Measurements from ENCODE around the gene MRPL55. TPM values are rescaled to one million over a fixed set of nuclear protein-coding genes. Genes with fewer than 3 reads are reported as not detected.

Gene MRPL55
- polyA plus RNA-seq, 1 donor (not counting 4 experiments of a cell fraction or from before 2014, with no cell fraction given), result 28.4 TPM

DNA sequence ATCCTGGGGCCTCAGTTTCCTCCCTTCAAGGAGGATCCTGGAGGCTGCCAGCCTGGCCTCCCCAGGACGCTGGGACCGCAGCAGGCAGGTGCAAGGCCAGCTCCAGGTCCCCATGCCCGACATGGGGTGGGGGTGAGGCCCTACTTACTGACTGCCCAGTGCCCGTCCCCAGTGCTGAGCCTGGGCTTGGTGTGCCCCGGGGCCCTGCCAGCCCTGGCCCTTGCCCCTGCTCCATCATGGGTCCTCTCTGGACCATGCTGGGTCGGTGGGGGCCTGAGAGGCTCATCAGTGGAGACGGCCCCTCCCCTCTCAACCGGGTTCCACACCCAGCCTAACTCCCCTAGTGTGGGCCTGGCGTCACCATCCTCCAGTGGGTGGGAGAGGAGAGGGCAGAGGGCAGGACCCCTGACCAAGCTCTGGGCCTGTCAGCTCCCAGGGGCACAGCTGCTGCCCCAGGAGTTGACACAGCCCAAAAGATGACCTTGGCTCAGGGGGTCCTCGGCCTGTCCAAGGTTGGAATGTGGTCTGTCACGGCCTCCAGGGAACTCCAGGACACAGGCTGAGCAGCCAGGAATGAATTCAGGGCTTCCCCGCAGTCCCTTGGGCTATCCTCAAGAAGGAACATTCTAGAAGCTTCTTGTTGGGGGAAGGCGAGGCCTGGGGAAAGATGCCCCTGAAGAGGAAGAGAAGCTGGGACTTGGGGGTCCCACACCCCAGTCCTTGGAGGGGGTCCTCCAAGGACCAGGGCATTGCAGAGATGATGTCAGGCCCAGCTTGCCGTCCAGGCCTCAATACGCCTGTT, 44.2 kb downstream of the MRPL55 start:
- Histone ChIP-seq H3K4me3 (ENCODE audit: control insufficient read depth in 2 of 3, extremely low read depth in 1 of 3, insufficient read depth in 2 of 3, low read depth in 1 of 3, low read length in 3 of 3) (no peak overlapping the region), H3K4me1 (ENCODE audit: control insufficient read depth, extremely low read depth, insufficient read depth, low read length) (peaks cover 3% of the 10 kb centered on the region), H3K27me3 (ENCODE audit: control insufficient read depth, extremely low read depth, insufficient read depth, low read length) (peaks cover 46% of the 10 kb centered on the region), H2AFZ (ENCODE audit: control insufficient read depth, low read length) (no peak overlapping the region), H4K20me1 (ENCODE audit: control insufficient read depth, extremely low read depth, insufficient read depth, low read length) (no peaks in the 10 kb centered on the region), H3K27ac (ENCODE audit: control insufficient read depth, insufficient read depth, low read length) (no peak overlapping the region), H3K36me3 (ENCODE audit: control insufficient read depth in 2 of 2, extremely low read depth in 1 of 2, insufficient read depth in 2 of 2, low read length in 2 of 2) (no peaks in the 10 kb centered on the region), H3K9ac (ENCODE audit: control insufficient read depth, extremely low read depth, insufficient read depth, low read length) (no peak overlapping the region), H3K79me2 (ENCODE audit: control insufficient read depth, insufficient read depth, low read length) (no peaks in the 10 kb centered on the region), H3K9me3 (ENCODE audit: control insufficient read depth, low read depth, low read length) (no peaks in the 10 kb centered on the region), H3K9me1 (ENCODE audit: control insufficient read depth, extremely low read depth, insufficient read depth, low read length) (no peaks in the 10 kb centered on the region), H3K4me2 (ENCODE audit: control insufficient read depth, extremely low read depth, insufficient read depth, low read depth, low read length) (no peak overlapping the region)
- TF ChIP-seq EZH2 (IDR thresholded peaks at IDR 0.05; ENCODE audit: low read length), result no peak
- FAIRE-seq, result no peak
- dilution Hi-C loops (cut with MboI; ENCODE audit: extremely low pct_ligation_motif_present, low sequenced_read_pairs), result no loop called here
- DNase-seq (ENCODE audit: low read depth, low spot score), result no peak

- H3K9me3 ChIP-seq (ENCODE audit: control insufficient read depth, low read depth, low read length), result no peaks in the 10 kb centered on the region
- no peak for FAIRE-seq
- H3K27me3 ChIP-seq (ENCODE audit: control insufficient read depth, extremely low read depth, insufficient read depth, low read length), result peaks cover 46% of the 10 kb centered on the region
Observed at GRCh38 chr1:228064296-228064695, 44.8 kb downstream of the MRPL55 start.

More at GRCh38 chr1:228064296-228064695, 44.8 kb downstream of the MRPL55 start:
- H2AFZ ChIP-seq (ENCODE audit: control insufficient read depth, low read length), result no peak overlapping the region
- dilution Hi-C loops (cut with MboI; ENCODE audit: extremely low pct_ligation_motif_present, low sequenced_read_pairs), result no loop called here
- TF ChIP-seq, protein P1, sequence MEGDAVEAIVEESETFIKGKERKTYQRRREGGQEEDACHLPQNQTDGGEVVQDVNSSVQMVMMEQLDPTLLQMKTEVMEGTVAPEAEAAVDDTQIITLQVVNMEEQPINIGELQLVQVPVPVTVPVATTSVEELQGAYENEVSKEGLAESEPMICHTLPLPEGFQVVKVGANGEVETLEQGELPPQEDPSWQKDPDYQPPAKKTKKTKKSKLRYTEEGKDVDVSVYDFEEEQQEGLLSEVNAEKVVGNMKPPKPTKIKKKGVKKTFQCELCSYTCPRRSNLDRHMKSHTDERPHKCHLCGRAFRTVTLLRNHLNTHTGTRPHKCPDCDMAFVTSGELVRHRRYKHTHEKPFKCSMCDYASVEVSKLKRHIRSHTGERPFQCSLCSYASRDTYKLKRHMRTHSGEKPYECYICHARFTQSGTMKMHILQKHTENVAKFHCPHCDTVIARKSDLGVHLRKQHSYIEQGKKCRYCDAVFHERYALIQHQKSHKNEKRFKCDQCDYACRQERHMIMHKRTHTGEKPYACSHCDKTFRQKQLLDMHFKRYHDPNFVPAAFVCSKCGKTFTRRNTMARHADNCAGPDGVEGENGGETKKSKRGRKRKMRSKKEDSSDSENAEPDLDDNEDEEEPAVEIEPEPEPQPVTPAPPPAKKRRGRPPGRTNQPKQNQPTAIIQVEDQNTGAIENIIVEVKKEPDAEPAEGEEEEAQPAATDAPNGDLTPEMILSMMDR (optimal IDR thresholded peaks at IDR 0.05 in 1 of 3, IDR thresholded peaks at IDR 0.05 in 1 of 3, conservative IDR thresholded peaks at IDR 0.05 in 1 of 3; ENCODE audit: extremely low read depth in 1 of 3, insufficient read depth in 2 of 3, low read length in 3 of 3), result no peak
- no peak for TF ChIP-seq EZH2 (IDR thresholded peaks at IDR 0.05; ENCODE audit: low read length)
- no peaks in the 10 kb centered on the region for H4K20me1 ChIP-seq (ENCODE audit: control insufficient read depth, extremely low read depth, insufficient read depth, low read length)
- no peak overlapping the region for H3K4me3 ChIP-seq (ENCODE audit: control insufficient read depth in 2 of 3, extremely low read depth in 1 of 3, insufficient read depth in 2 of 3, low read depth in 1 of 3, low read length in 3 of 3)
- no peak overlapping the region for H3K27ac ChIP-seq (ENCODE audit: control insufficient read depth, insufficient read depth, low read length)
- no peaks in the 10 kb centered on the region for H3K36me3 ChIP-seq (ENCODE audit: control insufficient read depth in 2 of 2, extremely low read depth in 1 of 2, insufficient read depth in 2 of 2, low read length in 2 of 2)
- peaks cover 3% of the 10 kb centered on the region for H3K4me1 ChIP-seq (ENCODE audit: control insufficient read depth, extremely low read depth, insufficient read depth, low read length)
- no peak overlapping the region for H3K9ac ChIP-seq (ENCODE audit: control insufficient read depth, extremely low read depth, insufficient read depth, low read length)
- H3K4me2 ChIP-seq (ENCODE audit: control insufficient read depth, extremely low read depth, insufficient read depth, low read depth, low read length), result no peak overlapping the region
- no peaks in the 10 kb centered on the region for H3K9me1 ChIP-seq (ENCODE audit: control insufficient read depth, extremely low read depth, insufficient read depth, low read length)
- no peaks in the 10 kb centered on the region for H3K79me2 ChIP-seq (ENCODE audit: control insufficient read depth, insufficient read depth, low read length)
- DNase-seq (ENCODE audit: low read depth, low spot score), result no peak

All from keratinocyte (primary cell).